Psoas muscle (tissue), 8 donors: ENCODE data around the gene TOP3B. TPM values are rescaled to one million over a fixed set of nuclear protein-coding genes. Genes with fewer than 3 reads are reported as not detected.
A peak's percentile ranks its signal among the peaks of the same experiment; 100 is the strongest.

Source experiments
- ATAC-seq, 4 donors: fragments of 200-7000 bp; cut with Tn5 transposase; one replicate each; pipeline ENCODE4 v1.9.1; 2020; ENCODE audit warnings: moderate library complexity in 3 of 4, mild to moderate bottlenecking in 2 of 4
- DNase-seq, 2 donors: peaks; one replicate each; pipeline ENCODE4 v3.0.0-alpha.2; 2020
- H3K27ac ChIP-seq: fragments of 200-600 bp; one replicate; pipeline ENCODE4 v1.8.0; 2022
- H3K27me3 ChIP-seq, 3 donors: fragments of 200-600 bp in 1 of 3; one replicate each; pipeline versions ENCODE4 v1.6.1 to v1.8.0; 2013 to 2022; ENCODE audit warnings: low read length in 2 of 3, mild to moderate bottlenecking in 2 of 3, moderate library complexity in 1 of 3; ENCODE audit not compliant: insufficient read depth in 3 of 3
- H3K36me3 ChIP-seq, 2 donors: fragments of 200-600 bp in 1 of 2; one replicate each; pipeline versions ENCODE4 v1.6.1 to v1.8.0; 2013 to 2022; ENCODE audit warnings: low read depth in 1 of 2, mild to moderate bottlenecking in 1 of 2, moderate library complexity in 1 of 2; ENCODE audit not compliant: insufficient read depth in 1 of 2
- H3K4me1 ChIP-seq: fragments of 200-600 bp; one replicate; pipeline ENCODE4 v1.8.0; 2022
- H3K4me3 ChIP-seq: fragments of 200-600 bp; one replicate; pipeline ENCODE4 v1.8.0; 2022; ENCODE audit warnings: mild to moderate bottlenecking
- H3K9me3 ChIP-seq: fragments of 200-600 bp; one replicate; pipeline ENCODE4 v1.8.0; 2022
- CTCF ChIP-seq: fragments of 200-600 bp; IDR thresholded peaks from one replicate; pipeline ENCODE4 v1.8.0; 2022; ENCODE audit warnings: antibody characterized with exemption
- WGBS, 3 donors: extraction: QIAGEN DNeasy Blood & Tissue Kit; methylation state at CpG; one replicate each; pipeline versions ENCODE4 v1.1.6 to v1.1.7; 2013; 5-methylcytosine and 5-hydroxymethylcytosine counted together
- intact Hi-C, 2 donors: fragments of 100-400 bp; cut with DNase I; formaldehyde crosslinking; loops; one replicate each; pipeline versions ENCODE4 v1.11.0 to v1.14.2; 2022
- polyA plus RNA-seq, 3 donors: library from polyadenylated mRNA; stranded (reverse); fragments of 200-250 nt; gene quantifications; one replicate each; pipeline ENCODE4 v1.2.3, GENCODE V29; 2013
- total RNA-seq, 4 donors: library from RNA; stranded (reverse); fragmentation: NEBNext Ultra II Directional in 2 of 4; extraction: Animal tissue kit (Norgen Biotek cat#: 25700) in 2 of 4; gene quantifications; one replicate each; pipeline versions ENCODE4 v1.2.1 to v1.2.4, GENCODE V29; 2021 to 2023
- donor health status: healthy with polysubstance abuse.
- donor health status: DM: no; HTN: no; CAD: no; lungs with moderate emphysema.
- donor health status: Bipolar disorder and iron deficiency.
- donor health status: healthy.
- donor health status: DM: yes; HTN: yes; CAD: no.
- donor health status: DM: no; HTN: no; CAD: no.
- donor health status: DM: no; HTN: no; CAD: no.
- donor health status: DM: yes; HTN: yes; CAD: no.

Gene TOP3B
- total and polyA plus RNA-seq, 7 donors: 5.4 to 13.5 (median 8.1) TPM

- Histone ChIP-seq H3K9me3 (no peaks in the 10 kb centered on the region), H3K4me1 (peaks cover 8% of the 10 kb centered on the region), H3K4me3 (no peak overlapping the region), H3K36me3 (peaks cover 0 to 65% of the 10 kb centered on the region in 2 donors), H3K27me3 (no peaks in the 10 kb centered on the region), H3K27ac (no peak overlapping the region)
- DNase-seq (no peak), ATAC-seq (peak; percentile 14 to 60 (median 36))
- TF ChIP-seq CTCF: no peak
- intact Hi-C loops: loop anchor here in 1 of 2 donors (5.0 kb wide), 1 partner anchor 42 kb away; no protein-coding TSS in a partner anchor
- WGBS, 3 donors: 77 to 80% (median 77%) methylated on average over 17 to 18 of the region's 18 CpGs
Measured at GRCh38 chr22:21959274-21960074, 23.1 kb downstream of the TOP3B start.

- H3K4me3 ChIP-seq: no peak overlapping the region
- no peaks in the 10 kb centered on the region for H3K9me3 ChIP-seq
- H3K27me3 ChIP-seq: no peaks in the 10 kb centered on the region
- H3K27ac ChIP-seq: no peak overlapping the region
- peaks cover 8% of the 10 kb centered on the region for H3K4me1 ChIP-seq
- 65 to 79% (median 72%) methylated on average over 22 of the region's 22 CpGs for WGBS, 3 donors
- DNase-seq (no peak), ATAC-seq (peak in 3 of 4 donors; percentile 25 to 47 (median 28))
- TF ChIP-seq CTCF: no peak
- intact Hi-C loops: no loop called here
- peaks cover 0 to 57% of the 10 kb centered on the region in 2 donors for H3K36me3 ChIP-seq
Measured at GRCh38 chr22:21958360-21959273, 24.0 kb downstream of the TOP3B start.

DNA sequence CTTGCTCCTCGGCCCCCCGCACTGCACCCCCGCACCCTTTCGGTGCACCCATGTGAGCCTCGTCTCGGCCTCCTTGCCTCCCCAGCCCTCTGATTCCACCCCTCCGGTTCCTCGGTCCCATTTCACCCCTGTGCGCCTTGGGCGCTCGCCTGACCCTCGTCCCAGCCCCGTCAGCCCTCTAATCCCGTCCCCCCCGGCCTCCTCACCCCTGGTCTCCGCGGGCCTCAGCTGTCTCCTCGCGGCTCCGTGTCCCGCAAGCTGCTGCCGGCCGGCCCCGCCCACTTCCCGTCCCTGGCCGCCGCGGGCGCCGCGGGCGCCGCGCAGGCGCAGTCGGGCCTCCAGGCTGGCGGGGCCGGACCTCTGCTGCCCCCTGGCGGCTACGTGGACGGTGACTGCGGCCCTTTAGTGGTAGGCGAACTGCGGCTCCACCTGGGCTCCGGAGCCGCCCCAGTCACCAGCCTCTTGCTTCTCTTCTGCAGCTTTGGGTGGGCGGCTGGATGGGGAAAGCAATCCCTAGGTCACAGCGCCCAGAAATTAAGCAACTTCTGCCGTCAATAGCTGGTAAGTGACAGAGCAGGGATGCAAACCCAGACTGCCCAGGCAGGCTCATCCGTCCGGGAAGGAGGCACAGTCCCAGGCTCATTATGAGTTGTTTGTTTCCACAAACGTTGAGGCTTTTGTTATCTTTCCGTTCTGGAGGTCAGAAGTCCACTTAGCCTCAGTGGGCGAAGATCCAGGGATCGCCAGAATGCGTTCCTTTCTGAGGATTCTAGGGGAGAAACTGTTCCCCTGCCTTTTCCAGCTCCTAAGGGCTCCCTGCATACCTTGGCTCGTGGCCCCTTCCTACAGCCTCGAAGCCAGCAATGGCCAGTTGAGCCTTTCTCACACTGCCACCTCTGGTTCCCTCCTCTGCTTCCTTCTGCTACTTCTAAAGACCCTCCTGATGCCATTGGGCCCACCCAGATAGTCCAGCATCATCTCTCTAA lies 29.7 kb downstream of the TOP3B start, which contains the start of gene PPM1F:
TSS of gene PPM1F (minus strand) at position 263 of the 986 bp plus-strand sequence. CDS start 6,800 bp downstream, outside the sequence.
- intact Hi-C loops: loop anchor here (2.0 to 5.0 kb wide), 4 partner anchors 14 to 241 kb away; partner anchors contain the start of gene MAPK1 (in 1 of the 2)
- Histone ChIP-seq H3K36me3 (peaks cover 0 to under 1% of the 10 kb centered on the region in 2 donors), H3K9me3 (no peaks in the 10 kb centered on the region), H3K4me3 (peak within 1 kb of the TSS; percentile 74), H3K4me1 (peaks cover 26% of the 10 kb centered on the region), H3K27me3 (no peaks in the 10 kb centered on the region), H3K27ac (peak within 1 kb of the TSS; percentile 76)
- ATAC-seq: peak; percentile 88 to 94 (median 92)
- WGBS, 3 donors: 11 to 14% (median 11%) methylated on average over 48 to 58 of the region's 58 CpGs
- peak; percentile 88 to 93 for DNase-seq
- TF ChIP-seq CTCF: peak; percentile 92

GRCh38 chr22:21951931-21952465 lies 30.6 kb downstream of the TOP3B start:
- Histone ChIP-seq H3K4me1 (peaks cover 26% of the 10 kb centered on the region), H3K4me3 (peak overlapping the region; percentile 74), H3K9me3 (no peaks in the 10 kb centered on the region), H3K36me3 (no peaks in the 10 kb centered on the region), H3K27ac (peak overlapping the region; percentile 76), H3K27me3 (no peaks in the 10 kb centered on the region)
- ATAC-seq: peak; percentile 48 to 85 (median 67)
- TF ChIP-seq CTCF: no peak
- 7 to 17% (median 11%) methylated on average over 23 to 29 of the region's 29 CpGs for WGBS, 3 donors
- intact Hi-C loops: loop anchor here (2.0 to 5.0 kb wide), 4 partner anchors 13 to 240 kb away; partner anchors contain the start of gene MAPK1 (in 1 of the 2)
- DNase-seq: peak; percentile 48 to 73
